ENCODE measurements around the gene ITGA2. TPM values are rescaled to one million over a fixed set of nuclear protein-coding genes. Genes with fewer than 3 reads are reported as not detected.

Gene ITGA2
- total RNA-seq, 1 donor from 2014 or later, result 1.0 TPM

- H3K4me3 Mint-ChIP-seq (ENCODE audit: unreplicated experiment), result no peak overlapping the region
- H3K27ac Mint-ChIP-seq (ENCODE audit: unreplicated experiment), result peak overlapping the region; percentile 58
- H3K27me3 Mint-ChIP-seq (ENCODE audit: low read depth), result no peaks in the 10 kb centered on the region
- no peak for DNase-seq (ENCODE audit: low spot score)
- H3K4me1 Mint-ChIP-seq (ENCODE audit: low read depth), result peaks cover 42% of the 10 kb centered on the region
- H3K36me3 Mint-ChIP-seq (ENCODE audit: low read depth), result peaks cover 25% of the 10 kb centered on the region
- H3K9me3 Mint-ChIP-seq (ENCODE audit: low read depth), result no peaks in the 10 kb centered on the region
- no peak for TF ChIP-seq CTCF (IDR thresholded peaks at IDR 0.05)
Measured at GRCh38 chr5:52947851-52948250, 41.3 kb upstream of the ITGA2 start.

- peaks cover 23% of the 10 kb centered on the region for H3K36me3 Mint-ChIP-seq (ENCODE audit: low read depth)
- DNase-seq (ENCODE audit: low spot score), result no peak
- H3K27ac Mint-ChIP-seq (ENCODE audit: unreplicated experiment), result peak overlapping the region; percentile 58
- H3K4me3 Mint-ChIP-seq (ENCODE audit: unreplicated experiment), result no peak overlapping the region
- H3K4me1 Mint-ChIP-seq (ENCODE audit: low read depth), result peaks cover 38% of the 10 kb centered on the region
- H3K9me3 Mint-ChIP-seq (ENCODE audit: low read depth), result no peaks in the 10 kb centered on the region
- TF ChIP-seq CTCF (IDR thresholded peaks at IDR 0.05), result peak; percentile 90
- no peaks in the 10 kb centered on the region for H3K27me3 Mint-ChIP-seq (ENCODE audit: low read depth)
Measured at GRCh38 chr5:52948418-52949076, 40.6 kb upstream of the ITGA2 start.

GRCh38 chr5:52950686-52951085 lies 38.5 kb upstream of the ITGA2 start:
- H3K27ac Mint-ChIP-seq (ENCODE audit: unreplicated experiment), result no peak overlapping the region
- H3K9me3 Mint-ChIP-seq (ENCODE audit: low read depth), result no peaks in the 10 kb centered on the region
- DNase-seq (ENCODE audit: low spot score), result no peak
- peaks cover 38% of the 10 kb centered on the region for H3K4me1 Mint-ChIP-seq (ENCODE audit: low read depth)
- no peak for TF ChIP-seq CTCF (IDR thresholded peaks at IDR 0.05)
- no peak overlapping the region for H3K4me3 Mint-ChIP-seq (ENCODE audit: unreplicated experiment)
- no peaks in the 10 kb centered on the region for H3K27me3 Mint-ChIP-seq (ENCODE audit: low read depth)
- H3K36me3 Mint-ChIP-seq (ENCODE audit: low read depth), result peaks cover 25% of the 10 kb centered on the region

GRCh38 chr5:52952483-52952882 lies 36.7 kb upstream of the ITGA2 start:
- Mint-ChIP-seq H3K4me1 (ENCODE audit: low read depth) (peaks cover 34% of the 10 kb centered on the region), H3K4me3 (ENCODE audit: unreplicated experiment) (no peak overlapping the region)

GRCh38 chr5:52956014-52956413 lies 33.1 kb upstream of the ITGA2 start:
- peaks cover 7% of the 10 kb centered on the region for H3K9me3 Mint-ChIP-seq (ENCODE audit: low read depth)
- DNase-seq (ENCODE audit: low spot score), result no peak
- no peak overlapping the region for H3K27ac Mint-ChIP-seq (ENCODE audit: unreplicated experiment)
- H3K36me3 Mint-ChIP-seq (ENCODE audit: low read depth), result peaks cover 23% of the 10 kb centered on the region
- no peak overlapping the region for H3K4me3 Mint-ChIP-seq (ENCODE audit: unreplicated experiment)
- peaks cover 16% of the 10 kb centered on the region for H3K4me1 Mint-ChIP-seq (ENCODE audit: low read depth)
- H3K27me3 Mint-ChIP-seq (ENCODE audit: low read depth), result no peaks in the 10 kb centered on the region
- TF ChIP-seq CTCF (IDR thresholded peaks at IDR 0.05), result no peak

More at GRCh38 chr5:52952483-52952882, 36.7 kb upstream of the ITGA2 start:
- DNase-seq (ENCODE audit: low spot score), result no peak
- Mint-ChIP-seq H3K27me3 (ENCODE audit: low read depth) (no peaks in the 10 kb centered on the region), H3K9me3 (ENCODE audit: low read depth) (no peaks in the 10 kb centered on the region), H3K36me3 (ENCODE audit: low read depth) (peaks cover 31% of the 10 kb centered on the region), H3K27ac (ENCODE audit: unreplicated experiment) (no peak overlapping the region)
- TF ChIP-seq CTCF (IDR thresholded peaks at IDR 0.05), result no peak
